HG02852 (cell line): ENCODE measurements around the gene BLOC1S5.

Experiments used
- ATAC-seq: cut with Tn5 transposase; IDR thresholded peaks from one replicate; pipeline ENCODE4 v1.9.1; 2021; ENCODE audit warnings: mild to moderate bottlenecking, moderate library complexity; ENCODE audit not compliant: unreplicated experiment

Gene BLOC1S5

DNA sequence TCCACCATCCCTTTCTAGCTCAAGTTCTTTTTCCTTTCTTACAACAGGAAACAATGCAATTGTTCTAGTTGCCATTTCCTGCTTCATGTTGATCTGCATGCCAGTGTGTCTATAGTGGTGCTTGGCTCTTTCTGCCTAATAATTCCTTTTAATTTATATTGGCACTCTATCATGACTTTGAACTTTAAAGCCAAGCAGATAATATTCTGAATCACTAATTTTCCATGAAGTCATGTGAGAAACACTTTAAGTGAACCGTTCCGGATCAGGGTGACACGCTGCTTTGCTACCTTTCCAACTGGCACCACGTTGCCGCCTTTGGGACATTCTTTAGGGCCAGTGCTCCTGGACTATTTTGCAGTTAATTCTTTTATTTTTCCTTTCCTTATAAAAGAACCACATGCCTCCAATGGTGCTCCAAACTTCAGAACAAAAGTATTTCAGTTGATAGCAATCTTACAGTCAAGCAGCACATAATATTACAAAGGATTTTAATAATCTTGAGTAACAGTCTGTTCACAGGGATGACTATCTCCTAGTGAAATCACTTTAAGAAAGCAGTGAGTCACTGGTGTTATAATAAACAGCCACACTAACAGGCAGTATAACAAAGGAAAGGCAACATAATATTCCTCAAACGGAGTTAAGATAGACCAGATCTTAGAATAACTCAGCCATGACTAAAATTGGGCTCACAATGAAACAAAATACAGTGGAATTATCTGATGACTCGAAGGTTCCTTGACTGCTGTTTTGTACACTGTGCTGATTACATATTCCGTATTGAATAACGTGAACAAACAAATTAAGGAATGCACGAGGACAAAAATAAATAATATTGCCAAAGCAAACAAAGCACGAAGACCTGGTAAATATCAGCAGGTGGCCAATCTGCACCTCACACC, 19.0 kb upstream of the BLOC1S5 start:
- no peak for ATAC-seq

DNA sequence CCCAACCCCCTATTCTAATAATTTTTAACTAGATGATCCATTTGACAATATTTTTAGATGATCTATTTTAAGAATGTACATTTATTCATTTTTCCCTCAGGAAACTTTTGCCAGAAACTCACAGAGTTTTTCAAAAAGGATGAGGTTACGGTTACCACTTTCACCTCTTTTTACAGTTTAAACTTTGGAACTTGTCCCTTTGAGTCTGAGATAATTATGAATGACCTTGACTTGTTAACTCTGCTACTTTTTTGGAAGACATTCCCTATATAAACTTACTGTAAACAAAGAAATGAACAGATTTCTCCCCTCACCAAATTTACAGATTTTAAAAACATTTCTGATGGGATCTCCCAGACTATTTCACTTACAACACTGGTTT, 18.4 kb upstream of the BLOC1S5 start:
- no peak for ATAC-seq

DNA sequence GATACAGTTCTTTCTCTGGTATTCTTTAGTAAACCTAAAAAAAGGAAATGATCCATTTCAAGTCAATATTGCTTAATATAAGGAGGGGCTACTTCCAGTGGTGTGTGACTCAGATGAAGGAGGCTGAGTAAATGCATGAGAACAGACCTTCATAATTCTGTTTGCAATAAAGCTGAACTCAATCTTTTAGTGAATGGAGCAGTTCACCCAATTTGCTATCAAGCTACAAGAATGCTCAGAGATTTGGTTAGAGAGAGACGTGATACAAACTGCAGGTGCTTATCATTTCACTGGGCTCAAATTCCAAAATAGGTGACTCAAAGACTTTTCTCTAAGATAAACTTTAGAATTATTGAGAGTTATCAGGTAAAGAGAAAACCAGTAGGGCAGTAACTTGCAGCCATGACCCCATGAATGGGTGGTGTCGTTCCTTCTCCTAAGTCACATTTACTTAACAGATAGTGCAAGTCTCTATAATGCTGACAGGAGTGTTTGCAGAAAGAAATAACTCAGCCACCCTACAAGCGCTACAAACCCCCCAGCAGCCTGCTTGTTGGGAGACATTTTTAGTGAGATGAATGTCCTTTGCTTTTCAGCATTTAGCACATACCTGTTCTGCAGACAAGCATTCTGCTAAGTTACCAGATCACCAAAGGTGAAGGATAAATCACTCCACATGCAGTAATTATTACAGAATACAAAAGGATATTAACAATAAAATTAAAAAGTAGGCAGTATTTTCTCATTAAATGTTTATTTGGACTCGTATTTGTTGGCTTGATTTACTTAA, 16.4 kb upstream of the BLOC1S5 start:
- ATAC-seq: no peak

- ATAC-seq: no peak
These were observed 14.9 kb upstream of the BLOC1S5 start for GRCh38 chr6:8079126-8079525.

- ATAC-seq: no peak
These were observed 13.8 kb upstream of the BLOC1S5 start for GRCh38 chr6:8077991-8078390.

DNA sequence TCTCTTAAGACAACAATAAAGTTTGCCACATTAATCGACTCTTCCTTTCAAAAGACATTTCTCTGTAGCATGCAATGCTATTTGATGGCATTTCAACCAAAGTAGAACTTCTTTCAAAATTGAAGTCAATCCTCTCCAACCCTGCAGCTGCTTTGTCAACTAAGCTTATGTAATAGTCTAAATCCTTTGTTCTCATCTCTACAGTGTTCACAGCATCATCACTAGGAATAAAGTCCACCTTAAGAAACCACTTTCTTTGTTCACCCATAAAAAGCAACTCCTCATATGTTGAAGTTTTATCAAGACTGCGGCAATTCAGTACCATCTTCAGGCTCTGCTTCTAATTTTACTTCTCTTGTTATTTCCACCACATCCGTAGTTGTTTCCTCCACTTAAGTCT, 11.5 kb upstream of the BLOC1S5 start:
- no peak for ATAC-seq

GRCh38 chr6:8075185-8075584, 11.0 kb upstream of the BLOC1S5 start:
- ATAC-seq: no peak

- no peak for ATAC-seq
These were observed 10.0 kb upstream of the BLOC1S5 start for GRCh38 chr6:8074213-8074612.

DNA sequence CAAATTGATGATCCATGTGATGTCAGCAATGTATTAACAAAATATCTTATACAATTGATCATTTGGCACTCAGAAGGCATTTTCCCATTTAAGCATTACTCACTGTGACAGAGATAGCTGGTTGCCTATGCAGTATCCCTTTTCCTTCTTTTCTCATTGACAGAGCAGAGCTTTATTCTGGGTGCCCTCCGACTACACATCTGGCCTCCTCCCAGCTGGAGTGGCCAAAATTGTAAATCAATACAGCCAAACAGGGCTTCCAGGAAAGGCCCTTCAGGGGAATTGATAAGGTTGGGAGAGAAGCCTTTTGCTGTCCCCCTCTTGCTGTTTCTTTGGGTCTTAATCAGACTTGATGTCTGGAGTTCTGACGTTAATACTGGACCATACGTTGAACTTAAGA, 9.6 kb upstream of the BLOC1S5 start:
- ATAC-seq: no peak

DNA sequence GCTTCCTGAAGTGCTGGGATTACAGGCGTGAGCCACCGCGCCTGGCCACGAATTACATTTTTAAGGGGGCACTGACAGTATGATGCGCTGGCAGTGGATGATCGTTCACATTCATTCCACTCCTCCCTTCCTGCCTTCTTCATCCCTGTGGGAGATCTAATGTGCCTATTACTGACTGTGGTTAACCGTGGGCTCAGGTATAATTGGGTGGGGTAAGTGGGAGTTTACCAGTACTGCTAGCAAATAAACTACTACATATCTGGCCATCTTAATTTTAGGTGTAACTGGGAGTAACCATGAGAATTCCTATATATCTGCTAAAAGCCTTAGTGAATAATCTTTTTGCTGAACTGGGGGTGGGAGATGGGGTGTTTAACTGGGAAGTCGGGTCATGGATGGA, 6.5 kb upstream of the BLOC1S5 start:
- no peak for ATAC-seq

DNA sequence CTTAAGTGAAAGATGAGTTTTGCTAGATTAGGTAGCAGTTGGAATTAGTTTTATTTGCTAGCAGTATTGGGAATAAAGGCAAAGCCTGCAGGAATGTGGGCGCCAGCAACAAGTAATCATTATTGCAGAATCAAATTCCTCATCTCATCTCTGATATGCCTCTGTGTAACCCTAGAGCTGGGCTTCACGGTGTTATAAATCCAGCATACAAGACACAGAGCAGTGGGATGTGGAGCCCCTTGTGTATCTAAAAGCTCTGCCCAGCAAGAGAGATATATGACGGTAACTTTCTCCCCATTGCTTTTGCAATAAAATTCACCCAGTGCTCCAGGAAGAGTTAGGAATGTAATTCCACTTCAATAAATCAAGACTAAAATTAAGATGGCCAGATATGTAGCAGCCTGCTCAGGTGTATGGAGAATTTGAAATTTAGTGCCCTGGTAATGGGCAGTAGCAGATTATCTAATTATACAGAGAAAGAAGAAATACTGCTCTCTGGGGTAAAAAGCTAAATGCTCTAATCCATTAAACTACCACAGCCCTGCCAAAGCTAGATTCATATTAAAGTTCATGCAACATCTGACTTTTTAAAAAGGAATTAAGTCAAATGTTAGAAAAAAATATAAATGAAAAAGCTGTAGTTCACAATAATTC, 5.6 kb upstream of the BLOC1S5 start:
- ATAC-seq: no peak

DNA sequence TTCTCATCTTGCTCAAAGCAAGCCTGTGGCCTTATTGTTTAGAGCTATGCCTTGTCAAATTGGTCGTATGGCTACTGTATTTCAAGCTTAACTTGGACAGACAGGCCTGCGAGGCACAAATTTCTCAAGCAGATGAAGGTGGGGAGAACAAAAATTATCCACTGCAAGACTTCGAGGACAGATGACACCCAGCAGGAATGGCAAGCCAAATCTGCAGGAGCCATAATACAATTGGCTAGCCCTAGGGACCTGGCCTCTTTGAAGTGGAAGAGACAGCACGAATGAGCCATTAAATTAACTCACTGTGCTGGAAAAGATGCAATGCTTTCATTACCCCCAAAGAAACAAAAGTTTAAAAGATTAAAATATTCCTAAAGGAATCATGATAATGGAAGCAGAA, 5.0 kb upstream of the BLOC1S5 start:
- no peak for ATAC-seq

- ATAC-seq: no peak
These were observed 1.9 kb upstream of the BLOC1S5 start for GRCh38 chr6:8066108-8066507.

- ATAC-seq: peak; percentile 63
These were observed 1.3 kb upstream of the BLOC1S5 start for GRCh38 chr6:8065519-8065911.

GRCh38 chr6:8064638-8065518, 689 bp upstream of the BLOC1S5 start:
- peak; percentile 0 for ATAC-seq

- ATAC-seq: no peak
These were observed 2.5 kb downstream of the BLOC1S5 start for GRCh38 chr6:8061736-8062135.

DNA sequence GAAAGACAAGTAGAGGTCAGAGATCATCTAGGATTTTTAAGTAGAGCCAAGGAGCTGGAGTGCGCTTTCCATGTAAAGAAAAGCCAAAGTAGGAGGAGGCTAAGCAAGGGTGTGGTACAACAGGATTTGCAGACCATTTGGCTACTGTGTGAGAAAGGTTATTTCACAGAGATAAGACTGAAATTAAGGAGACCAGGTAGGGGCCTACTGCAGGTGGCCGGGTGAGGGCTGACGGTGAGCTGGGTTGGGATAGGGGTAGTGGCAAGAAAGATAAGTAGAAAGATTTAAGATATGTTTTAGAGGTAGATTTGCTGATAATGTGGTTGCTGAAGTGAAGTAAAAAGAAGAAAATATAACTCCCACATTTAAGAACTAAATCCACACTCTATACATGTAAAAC, 3.8 kb downstream of the BLOC1S5 start:
- no peak for ATAC-seq

DNA sequence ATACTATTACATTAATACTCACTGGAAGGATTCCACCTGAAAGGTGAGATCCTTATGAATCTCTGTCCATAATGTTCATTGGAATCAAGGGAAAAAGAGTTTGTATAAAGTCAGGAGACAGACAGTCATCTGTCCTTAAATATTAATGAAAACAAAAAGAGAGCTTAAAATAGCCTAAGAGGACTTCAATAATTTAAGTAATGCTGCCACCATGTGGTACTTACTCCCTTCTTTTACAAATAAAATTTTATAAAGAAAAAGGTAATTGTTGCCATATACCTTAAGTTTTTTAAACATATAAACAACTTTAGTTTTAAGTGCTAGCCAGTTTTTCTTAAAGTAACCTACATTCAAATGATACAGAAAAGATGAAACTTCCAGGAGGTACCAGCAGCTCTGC, 5.1 kb downstream of the BLOC1S5 start:
- no peak for ATAC-seq

GRCh38 chr6:8057793-8058192, 6.4 kb downstream of the BLOC1S5 start:
- no peak for ATAC-seq

DNA sequence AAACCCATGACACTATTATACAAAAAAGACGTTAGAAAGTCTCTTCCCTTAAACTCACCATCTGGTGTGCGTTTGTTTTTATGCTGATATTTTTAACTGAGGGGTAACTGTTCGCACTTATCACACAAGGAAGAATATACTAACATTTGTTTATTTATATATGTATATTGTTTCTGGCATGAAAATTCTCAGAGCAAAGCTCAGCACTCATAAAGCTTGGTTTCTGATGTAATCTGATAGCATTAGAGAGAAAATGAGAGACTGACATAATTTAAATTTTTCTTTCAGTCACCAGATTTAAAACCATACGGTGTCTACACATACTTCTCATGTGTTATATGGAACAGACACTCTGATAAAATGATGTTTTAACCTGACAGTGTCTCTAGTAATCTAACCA, 6.9 kb downstream of the BLOC1S5 start:
- ATAC-seq: no peak

DNA sequence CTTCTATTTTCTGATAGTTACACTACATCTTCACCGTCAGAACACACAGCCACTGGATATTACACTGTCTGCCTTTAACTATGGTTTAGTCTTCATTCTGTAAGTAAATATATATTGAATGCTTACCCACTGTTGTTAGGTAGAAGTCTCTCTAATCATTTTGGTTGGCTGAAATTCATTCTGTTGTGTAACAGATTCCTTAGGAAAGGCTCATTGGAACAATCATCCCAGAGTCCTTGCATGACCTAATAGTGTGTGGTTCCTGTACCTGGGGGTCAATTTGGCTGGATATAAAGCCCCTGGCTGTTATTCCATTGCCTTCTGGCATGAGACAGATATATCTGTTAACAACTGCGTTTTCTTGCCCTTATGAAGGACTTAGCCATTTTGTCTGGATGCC, 9.9 kb downstream of the BLOC1S5 start:
- ATAC-seq: no peak
